ENCODE data around the gene PBX3.

Gene PBX3

DNA sequence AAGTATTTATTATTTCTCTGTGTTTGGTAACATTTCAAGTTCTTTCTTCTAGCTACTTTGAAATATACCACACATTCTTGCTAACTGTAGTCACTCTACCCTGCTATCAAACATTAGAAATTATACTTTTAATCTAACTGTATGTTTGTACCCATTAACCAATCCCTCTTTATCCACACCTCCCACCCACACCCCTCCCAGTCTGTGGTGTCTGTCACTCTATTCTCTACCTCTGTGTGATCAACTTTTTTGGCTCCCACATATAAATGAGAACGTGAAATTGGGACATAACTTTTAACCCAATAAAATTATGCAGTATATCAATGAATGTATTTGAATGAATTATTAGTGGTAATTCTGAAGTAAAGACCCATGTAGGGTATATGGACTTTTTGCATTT lies 79.7 kb downstream of the PBX3 start:
- no peak for DNase-seq

DNA sequence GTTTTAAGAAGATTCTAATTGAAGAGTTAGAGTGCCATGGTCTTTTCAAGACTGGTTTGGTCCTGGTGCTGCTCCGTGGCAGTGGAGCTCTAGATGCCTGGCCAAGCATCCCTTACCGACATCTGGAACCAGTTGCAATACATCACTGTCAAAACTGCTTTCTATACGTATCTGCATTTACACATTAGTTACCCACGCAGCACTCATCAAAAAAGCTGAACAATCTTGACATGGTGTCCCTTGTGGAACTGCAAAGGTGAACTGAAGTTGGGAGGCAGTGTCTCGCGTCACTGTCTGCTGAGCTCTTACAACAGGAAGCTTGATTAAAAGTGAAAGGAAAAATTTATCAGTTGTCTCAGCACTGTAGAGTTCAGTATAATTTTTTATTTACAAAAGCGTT lies 82.6 kb downstream of the PBX3 start:
- peak; percentile 53 for DNase-seq

GRCh38 chr9:125831054-125831453 lies 83.9 kb downstream of the PBX3 start:
- DNase-seq, result no peak

DNA sequence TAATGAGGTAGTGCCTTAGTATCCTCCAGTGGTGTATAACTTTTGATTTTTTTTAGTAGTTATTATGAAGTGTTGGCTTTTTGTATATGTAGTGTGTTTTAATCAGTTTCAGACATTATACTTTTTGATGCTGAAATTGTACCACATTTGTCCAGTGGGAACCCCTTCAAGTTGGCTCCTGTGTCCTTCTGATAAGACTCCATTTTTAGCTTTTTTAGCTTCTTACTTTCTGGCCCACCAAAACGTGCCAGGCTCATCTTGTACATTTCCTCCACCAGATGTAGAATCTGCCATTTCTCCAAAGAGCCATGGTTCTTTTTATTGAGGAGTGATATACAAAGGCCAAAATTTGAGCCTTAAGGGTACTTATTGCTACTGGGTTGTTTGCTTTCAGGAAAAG lies 84.4 kb downstream of the PBX3 start:
- DNase-seq, result no peak

DNA sequence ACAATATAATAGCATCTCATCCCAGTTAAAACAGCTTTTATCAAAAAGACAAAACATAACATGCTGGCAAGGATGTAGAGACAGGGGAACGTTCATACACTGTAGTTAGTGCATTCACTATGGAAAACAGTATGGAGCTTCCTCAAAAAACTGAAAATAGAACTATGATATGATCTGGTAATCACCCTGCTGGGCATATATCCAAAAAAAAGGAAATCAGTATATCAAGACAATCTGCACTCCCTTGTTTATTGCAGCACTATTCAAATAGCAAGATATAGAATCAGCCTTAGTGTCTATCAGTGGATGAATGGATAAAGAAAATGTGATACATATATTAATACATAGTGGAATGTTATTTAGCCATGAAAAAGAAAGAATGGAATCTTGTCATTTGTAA lies 88.5 kb downstream of the PBX3 start:
- no peak for DNase-seq

DNA sequence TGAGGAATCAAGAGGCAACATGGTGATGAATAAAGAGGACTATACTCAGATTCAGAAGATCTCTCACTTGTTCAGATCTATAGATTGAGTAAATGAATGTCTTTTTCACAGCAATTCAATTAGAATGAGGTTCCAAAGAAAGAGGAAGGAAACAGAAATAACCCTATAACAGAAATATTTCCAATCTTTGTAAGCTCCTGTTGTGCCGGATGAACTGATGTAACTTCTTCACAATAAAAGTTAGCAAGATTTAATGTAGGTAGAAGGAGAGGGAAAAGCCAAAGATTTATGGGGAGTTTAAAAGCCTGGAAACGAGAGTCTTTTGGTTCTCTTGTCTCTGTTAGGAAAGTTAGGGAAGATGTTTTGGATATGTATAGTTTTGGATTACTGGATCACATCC lies 92.1 kb downstream of the PBX3 start:
- DNase-seq, result no peak

DNA sequence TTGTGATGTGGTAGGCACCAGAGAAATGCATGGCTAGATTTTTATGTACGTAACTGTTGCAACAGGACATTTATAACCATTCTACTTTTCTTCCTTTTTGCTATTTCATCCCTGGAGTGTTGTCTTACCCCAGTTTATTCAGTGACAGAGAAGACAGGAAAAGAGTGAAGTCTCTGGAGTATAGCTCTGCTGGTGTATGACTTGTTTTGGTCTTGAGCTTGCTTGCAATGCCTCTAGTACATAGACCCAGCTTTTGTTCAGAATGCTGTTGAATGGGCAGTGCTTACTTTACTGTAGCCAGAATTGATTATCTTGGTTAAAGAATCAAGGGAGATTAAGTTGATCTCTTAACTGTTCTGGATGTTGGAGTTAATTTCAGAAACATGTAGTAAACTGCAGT lies 94.3 kb downstream of the PBX3 start:
- DNase-seq, result no peak

DNA sequence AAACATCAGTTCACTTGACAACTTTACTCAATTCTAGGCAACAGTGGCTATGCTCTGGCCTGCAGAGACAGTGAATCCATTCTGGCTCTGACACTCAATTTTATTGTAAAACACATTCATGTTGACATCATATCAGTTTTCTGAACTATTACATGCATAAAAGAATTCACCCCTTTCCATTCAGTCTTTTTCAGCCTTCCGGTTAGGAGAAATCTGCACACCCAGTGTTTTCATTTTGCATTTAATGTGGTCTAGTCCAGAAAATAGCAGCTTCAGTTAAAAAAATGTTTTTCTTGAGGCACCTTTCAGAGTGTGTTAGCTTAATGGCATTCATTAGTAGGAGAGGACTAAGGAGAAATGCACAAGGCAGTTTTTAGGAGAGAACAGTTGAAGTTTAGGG lies 95.1 kb downstream of the PBX3 start:
- no peak for DNase-seq

DNA sequence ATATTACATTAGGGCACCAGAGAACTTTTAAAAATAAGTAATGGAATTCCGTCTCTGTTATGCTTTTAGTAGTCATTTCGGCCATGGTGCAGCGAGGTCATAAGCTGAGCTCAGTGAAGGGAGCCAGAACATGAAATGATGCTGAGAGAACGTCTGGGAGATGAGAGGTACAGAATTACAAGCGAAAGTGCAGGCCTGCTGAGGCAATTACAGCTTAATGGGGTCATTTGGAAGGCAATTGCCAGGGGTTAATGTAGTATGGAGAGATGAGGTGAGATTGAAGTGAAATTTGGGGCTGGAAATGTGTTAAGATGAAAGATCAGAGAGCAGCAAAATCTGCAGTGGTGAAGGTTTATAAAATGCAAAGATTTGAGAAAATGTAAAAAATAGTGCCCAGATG lies 96.5 kb downstream of the PBX3 start:
- no peak for DNase-seq

DNA sequence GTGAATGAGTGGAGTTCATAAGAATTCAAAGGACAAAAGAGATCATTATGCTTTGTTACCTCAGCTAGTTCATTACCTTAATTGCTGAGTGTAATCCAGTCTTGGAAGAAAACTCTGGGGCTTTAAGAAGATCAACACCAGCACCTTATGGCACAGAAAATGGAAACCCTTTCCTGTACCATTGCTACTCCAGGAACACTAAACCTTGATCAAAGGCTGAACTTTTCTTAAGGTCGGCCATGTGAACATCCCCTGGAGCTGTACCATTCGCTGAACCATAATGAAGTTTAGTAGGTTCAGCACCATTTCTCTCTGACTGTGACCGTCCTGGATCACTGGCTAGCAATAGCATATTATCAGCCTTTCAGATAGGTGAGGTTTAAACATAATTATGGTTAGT lies 97.4 kb downstream of the PBX3 start:
- DNase-seq, result no peak

- DNase-seq, result no peak
Measured at GRCh38 chr9:125845271-125845808, 98.2 kb downstream of the PBX3 start.

GRCh38 chr9:125847735-125848134 lies 100.6 kb downstream of the PBX3 start:
- no peak for DNase-seq

GRCh38 chr9:125850106-125850632 lies 103.0 kb downstream of the PBX3 start:
- no peak for DNase-seq

DNA sequence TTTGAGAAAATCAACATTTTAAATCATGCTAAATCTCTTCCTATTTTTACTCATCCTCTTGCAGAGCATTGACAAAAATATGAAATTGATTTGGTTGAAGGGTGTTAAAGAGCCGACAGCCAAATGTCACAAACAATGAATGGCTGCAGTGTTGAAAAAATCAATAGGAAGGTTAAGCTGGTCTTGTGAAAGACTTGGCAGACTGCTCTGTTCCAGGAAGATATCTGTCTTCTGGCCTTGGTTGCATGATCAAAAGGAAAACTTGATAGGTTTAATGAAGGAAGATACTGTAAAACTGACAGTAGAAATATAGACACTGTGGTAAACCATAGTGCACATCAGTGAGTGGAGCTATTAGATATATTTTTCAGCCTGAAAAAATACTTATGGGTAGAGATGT lies 103.6 kb downstream of the PBX3 start:
- no peak for DNase-seq

DNA sequence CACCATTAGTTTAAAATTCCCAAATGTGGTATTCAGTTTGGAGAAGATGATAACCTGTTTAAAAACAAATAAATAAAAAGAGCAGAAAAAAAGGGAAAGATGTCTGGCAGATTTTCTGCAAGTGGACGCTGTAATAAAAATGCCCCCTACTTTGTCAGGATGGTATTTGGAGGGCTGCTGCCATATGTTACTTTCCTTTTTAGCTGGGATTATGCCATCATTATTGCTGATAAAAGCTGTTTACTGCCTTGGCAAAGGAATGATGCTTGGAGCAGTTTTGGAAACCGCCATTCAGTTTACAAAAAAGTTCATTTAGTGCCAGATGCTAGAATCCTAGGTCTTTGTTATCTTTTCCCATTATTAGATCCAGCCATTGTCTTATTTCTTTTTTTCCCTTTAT lies 104.8 kb downstream of the PBX3 start:
- DNase-seq, result no peak

- no peak for DNase-seq
Measured at GRCh38 chr9:125852386-125852785, 105.2 kb downstream of the PBX3 start.

DNA sequence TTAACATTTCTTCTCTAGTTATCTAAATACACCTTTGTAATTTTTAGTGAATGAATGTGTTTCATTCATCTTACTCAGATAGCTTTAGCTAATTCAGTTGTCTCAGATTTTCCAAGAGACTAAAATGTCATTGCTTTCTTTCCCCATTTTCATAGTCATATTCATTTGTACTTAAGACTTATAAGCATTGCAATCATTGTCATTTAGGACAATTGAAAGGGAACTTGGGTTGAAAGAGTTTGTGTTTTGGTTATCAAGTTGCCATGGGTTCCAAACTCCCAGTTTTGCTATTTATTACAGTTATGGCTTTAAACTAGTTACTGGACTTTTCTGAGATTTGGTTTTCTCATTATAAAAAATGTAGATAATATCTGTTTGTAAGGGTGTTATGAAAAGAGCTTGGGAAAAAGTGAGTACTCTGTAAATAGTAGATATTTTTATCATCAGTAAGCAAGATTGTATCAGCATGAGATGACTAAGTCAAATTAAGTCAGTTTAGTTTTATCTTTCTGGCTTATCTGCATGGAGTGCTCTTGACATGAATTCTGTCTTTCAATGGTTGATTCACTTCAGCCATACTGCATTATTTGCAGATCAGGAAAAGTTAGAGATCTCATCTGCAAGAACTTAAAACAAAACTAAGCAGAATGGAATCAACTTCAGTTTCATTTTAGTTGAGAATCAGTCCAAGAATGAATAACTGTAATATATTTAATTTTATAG lies 107.5 kb downstream of the PBX3 start:
- peak; percentile 18 for DNase-seq

- no peak for DNase-seq
Measured at GRCh38 chr9:125856331-125856730, 109.2 kb downstream of the PBX3 start.

DNA sequence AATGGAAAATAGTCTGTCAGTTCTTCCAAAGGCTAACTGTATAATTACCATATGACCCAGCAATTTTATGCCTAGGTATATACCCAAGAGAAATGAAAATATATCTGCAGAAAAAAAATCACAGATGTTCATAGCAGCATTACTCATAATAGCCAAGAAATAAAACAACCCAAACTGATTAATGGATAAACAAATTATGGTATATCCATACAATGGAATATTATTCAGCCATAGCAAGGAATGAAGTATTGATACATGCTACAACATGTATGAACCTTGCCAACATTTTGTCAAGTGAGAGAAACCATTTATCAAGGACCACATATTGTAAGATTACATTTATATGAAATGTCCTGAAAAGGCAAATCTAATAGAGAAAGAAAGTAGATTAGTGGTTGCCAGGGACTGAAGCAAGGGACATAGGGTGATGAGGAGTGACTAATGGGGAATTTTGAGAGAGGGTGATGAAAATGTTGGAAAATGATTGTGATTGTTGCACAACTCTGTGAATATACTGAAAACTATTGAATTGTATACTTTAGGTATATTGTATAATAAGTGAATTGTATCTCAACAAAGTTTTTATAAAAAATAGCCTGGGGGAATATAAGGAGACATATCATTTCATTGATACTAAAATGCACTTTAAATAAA lies 114.4 kb downstream of the PBX3 start:
- DNase-seq, result no peak

DNA sequence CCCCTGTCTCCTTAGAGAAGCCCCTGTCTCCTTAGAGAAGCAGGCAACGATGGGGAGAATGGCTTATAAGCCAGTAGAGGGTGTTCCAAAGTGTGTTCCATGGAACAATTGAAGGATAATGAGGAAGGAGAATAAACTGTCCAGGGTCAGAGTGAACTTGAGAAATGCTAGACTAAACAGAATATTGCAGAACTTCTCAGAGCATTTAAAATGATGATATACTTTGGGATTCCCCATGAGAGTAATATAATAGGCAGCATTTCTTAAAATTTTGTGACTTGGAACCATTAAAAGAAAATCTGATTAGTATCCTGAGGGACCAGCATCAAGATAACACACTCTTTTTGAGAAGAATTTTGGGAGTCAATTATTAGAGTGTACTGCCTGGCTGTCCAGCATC lies 116.8 kb downstream of the PBX3 start:
- no peak for DNase-seq

GRCh38 chr9:125867751-125868415 lies 120.7 kb downstream of the PBX3 start:
- no peak for DNase-seq

- DNase-seq, result no peak
Measured at GRCh38 chr9:125878164-125878631, 131.0 kb downstream of the PBX3 start.

DNA sequence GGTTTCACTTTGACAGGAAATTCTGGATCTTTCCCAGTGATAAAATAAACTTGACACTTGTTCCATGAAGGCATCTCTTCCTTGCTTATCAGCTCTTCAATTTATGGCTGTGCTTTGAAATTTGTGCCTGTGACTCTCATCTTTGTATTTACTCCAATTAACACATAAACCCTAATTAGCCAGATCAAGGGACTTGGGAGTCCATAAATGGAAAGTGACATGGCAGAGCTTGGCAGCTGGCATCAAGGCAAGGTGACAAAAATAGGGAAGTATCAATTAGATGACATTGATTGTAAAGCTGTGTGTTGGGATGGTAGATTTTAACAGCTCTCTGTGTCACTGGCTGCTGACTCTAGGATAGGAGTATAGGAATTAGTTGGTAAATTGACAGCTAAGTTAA lies 133.9 kb downstream of the PBX3 start:
- no peak for DNase-seq

All from activated CD4-positive, alpha-beta T cell treated with anti-CD3 and anti-CD28 coated beads, Interleukin-2, amount 50 U/mL, for 16 hours (primary cell).